ENCODE measurements around the gene SWT1. TPM values are rescaled to one million over a fixed set of nuclear protein-coding genes. Genes with fewer than 3 reads are reported as not detected.

The SWT1 gene
- total RNA-seq, 4 donors from 2014 or later, result 3.9 to 12.0 (median 6.2) TPM

- WGBS, 2 donors (ENCODE audit: low coverage in 1 of 2), result 75 to 94% methylated on average over 2 of the region's 2 CpGs
- Histone ChIP-seq H3K27me3 (no peaks in the 10 kb centered on the region), H3K4me3 (no peak overlapping the region), H3K4me1 (no peaks in the 10 kb centered on the region), H3K36me3 (peaks cover 3 to 100% of the 10 kb centered on the region in 2 donors), H3K27ac (no peak overlapping the region), H3K9me3 (peaks cover 0 to 5% (median 0%) of the 10 kb centered on the region in 3 donors)
- no peak for ATAC-seq
- no peak for TF ChIP-seq POLR2AphosphoS5 (IDR thresholded peaks at IDR 0.05)
- no peak for TF ChIP-seq CTCF (IDR thresholded peaks at IDR 0.05)
- TF ChIP-seq POLR2A (IDR thresholded peaks at IDR 0.05), result no peak
- no peak for TF ChIP-seq EP300 (IDR thresholded peaks at IDR 0.05)
Observed at GRCh38 chr1:185129708-185130107, 27.3 kb upstream of the SWT1 start.

- no peaks in the 10 kb centered on the region for H3K27me3 ChIP-seq
- H3K9me3 ChIP-seq, result peaks cover 0 to 5% (median 0%) of the 10 kb centered on the region in 3 donors
- WGBS, 2 donors (ENCODE audit: low coverage in 1 of 2), result 100% methylated on average over 1 of the region's 1 CpG; no CpG with 5 or more reads in 1 of the 2 donors
- no peak overlapping the region for H3K27ac ChIP-seq
- peaks cover 0 to 99% of the 10 kb centered on the region in 2 donors for H3K36me3 ChIP-seq
- no peak overlapping the region for H3K4me3 ChIP-seq
- TF ChIP-seq POLR2AphosphoS5 (IDR thresholded peaks at IDR 0.05), result no peak
- TF ChIP-seq EP300 (IDR thresholded peaks at IDR 0.05), result no peak
- TF ChIP-seq CTCF (IDR thresholded peaks at IDR 0.05), result no peak
- TF ChIP-seq POLR2A (IDR thresholded peaks at IDR 0.05), result no peak
- no peaks in the 10 kb centered on the region for H3K4me1 ChIP-seq
- ATAC-seq, result no peak
Observed at GRCh38 chr1:185132534-185132933, 24.4 kb upstream of the SWT1 start.

DNA sequence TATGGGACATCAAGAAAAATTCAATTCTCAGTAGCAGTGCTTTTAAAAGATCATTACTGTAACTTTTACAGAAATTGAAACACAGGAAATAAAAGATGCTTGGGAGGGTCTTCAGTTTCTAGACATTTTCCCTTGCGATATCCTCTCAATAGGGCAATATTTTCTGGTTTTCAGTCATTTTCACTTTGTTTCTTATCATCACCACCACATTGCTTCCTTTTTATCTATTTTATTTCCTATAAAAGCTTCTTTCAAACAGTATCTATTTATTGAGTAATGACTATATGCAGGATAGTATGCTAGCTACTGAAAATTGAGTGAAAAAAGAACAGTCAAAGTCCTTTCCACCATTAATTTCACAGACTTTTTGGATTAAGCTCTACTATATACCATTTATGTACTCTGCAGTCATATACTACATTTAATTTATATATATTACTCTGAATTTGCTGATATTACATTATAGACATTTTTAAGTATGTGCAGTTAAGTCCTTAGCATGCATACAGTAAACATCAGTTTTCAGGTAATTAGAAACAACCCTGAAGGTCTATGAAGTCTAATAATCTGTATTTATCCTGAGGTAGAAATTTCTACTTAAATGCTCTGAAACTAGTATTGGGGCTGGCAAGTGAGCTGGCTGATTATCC lies 18.9 kb upstream of the SWT1 start:
- H3K27ac ChIP-seq, result no peak overlapping the region
- H3K27me3 ChIP-seq, result no peaks in the 10 kb centered on the region
- 90 to 100% methylated on average over 1 of the region's 1 CpG for WGBS, 2 donors (ENCODE audit: low coverage in 1 of 2)
- ATAC-seq, result no peak
- TF ChIP-seq EP300 (IDR thresholded peaks at IDR 0.05) (no peak), CTCF (IDR thresholded peaks at IDR 0.05) (no peak), POLR2A (IDR thresholded peaks at IDR 0.05) (no peak), POLR2AphosphoS5 (IDR thresholded peaks at IDR 0.05) (no peak)
- H3K36me3 ChIP-seq, result peaks cover 3 to 87% of the 10 kb centered on the region in 2 donors
- no peaks in the 10 kb centered on the region for H3K9me3 ChIP-seq
- H3K4me1 ChIP-seq, result no peaks in the 10 kb centered on the region
- H3K4me3 ChIP-seq, result no peak overlapping the region

GRCh38 chr1:185139246-185139645 lies 17.7 kb upstream of the SWT1 start:
- Histone ChIP-seq H3K27me3 (no peaks in the 10 kb centered on the region), H3K9me3 (no peaks in the 10 kb centered on the region), H3K36me3 (peaks cover 3 to 87% of the 10 kb centered on the region in 2 donors), H3K27ac (no peak overlapping the region), H3K4me3 (no peak overlapping the region), H3K4me1 (no peaks in the 10 kb centered on the region)
- no peak for TF ChIP-seq POLR2AphosphoS5 (IDR thresholded peaks at IDR 0.05)
- TF ChIP-seq CTCF (IDR thresholded peaks at IDR 0.05), result no peak
- no peak for TF ChIP-seq POLR2A (IDR thresholded peaks at IDR 0.05)
- no peak for TF ChIP-seq EP300 (IDR thresholded peaks at IDR 0.05)
- 86 to 98% methylated on average over 4 of the region's 4 CpGs for WGBS, 2 donors (ENCODE audit: low coverage in 1 of 2)
- no peak for ATAC-seq

DNA sequence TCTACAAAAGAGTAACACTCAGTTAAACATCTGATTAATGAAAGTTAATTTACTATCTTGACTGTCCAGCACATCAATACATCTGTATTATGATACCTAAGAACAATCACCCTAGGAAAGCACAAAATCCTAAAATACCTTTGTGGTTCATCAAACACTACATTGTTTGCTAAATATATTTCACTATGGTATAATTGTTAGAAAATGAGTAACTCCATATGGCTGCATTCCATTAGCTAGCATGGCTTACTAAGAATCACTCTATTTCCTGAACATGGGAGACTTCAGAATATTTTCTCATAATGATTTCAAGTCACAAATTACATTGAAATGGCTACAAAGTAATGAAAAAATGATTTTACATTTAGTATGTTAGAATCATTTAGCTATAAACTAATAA lies 12.7 kb upstream of the SWT1 start:
- TF ChIP-seq CTCF (IDR thresholded peaks at IDR 0.05) (no peak), POLR2A (IDR thresholded peaks at IDR 0.05) (no peak), POLR2AphosphoS5 (IDR thresholded peaks at IDR 0.05) (no peak), EP300 (IDR thresholded peaks at IDR 0.05) (no peak)
- no peak for ATAC-seq
- no peaks in the 10 kb centered on the region for H3K4me1 ChIP-seq
- no peak overlapping the region for H3K4me3 ChIP-seq
- H3K9me3 ChIP-seq, result no peaks in the 10 kb centered on the region
- H3K27ac ChIP-seq, result no peak overlapping the region
- H3K36me3 ChIP-seq, result peaks cover 10 to 89% of the 10 kb centered on the region in 2 donors
- H3K27me3 ChIP-seq, result no peaks in the 10 kb centered on the region

All from gastroesophageal sphincter (tissue), 4 donors.